CD4-positive, alpha-beta T cell treated with Interleukin-10 for 1 hour (primary cell): ENCODE data around the gene MSI1.

Source experiments
- DNase-seq: peaks from one replicate; pipeline ENCODE4 v3.0.0-alpha.2; 2020

Gene MSI1

GRCh38 chr12:120317224-120318105 lies 51.5 kb downstream of the MSI1 start:
- DNase-seq, result peak; percentile 100

GRCh38 chr12:120316798-120317223 lies 52.2 kb downstream of the MSI1 start:
- no peak for DNase-seq

- no peak for DNase-seq
These were observed 54.7 kb downstream of the MSI1 start for GRCh38 chr12:120314220-120314619.

- peak; percentile 93 for DNase-seq
These were observed 66.8 kb downstream of the MSI1 start, which contains the start of gene SIRT4 for GRCh38 chr12:120301962-120302815. TSS of gene SIRT4 (plus strand) at chr12:120302321. CDS start at chr12:120303562, 1,241 bp downstream.

- peak; percentile 91 for DNase-seq
These were observed 76.1 kb downstream of the MSI1 start, which contains the start of gene RNU4-1 for GRCh38 chr12:120292661-120293531. TSS of gene RNU4-1 (minus strand) at chr12:120293237.

- no peak for DNase-seq
These were observed 76.6 kb downstream of the MSI1 start for GRCh38 chr12:120292411-120292660.
